Spleen (tissue), 11 donors: ENCODE results near the gene PHLDB2. TPM values are rescaled to one million over a fixed set of nuclear protein-coding genes. Genes with fewer than 3 reads are reported as not detected.

Source experiments
- DNase-seq: peaks from one replicate; pipeline ENCODE4 v3.0.0-alpha.2; 2020
- H3K27ac ChIP-seq, 8 donors: fragments of 200-600 bp; sonication (generic) in 7 of 8; 1 replicate in 4 of 8; 2 replicates in 4 of 8; pipeline versions ENCODE4 v1.5.0 to v1.8.0; 2016 to 2021; ENCODE audit warnings: inconsistent platforms in 4 of 8, mild to moderate bottlenecking in 4 of 8, moderate library complexity in 1 of 8
- H3K27me3 ChIP-seq, 7 donors: fragments of 200-600 bp; sonication (generic) in 6 of 7; replicated peaks in 1 of 7; 1 replicate in 4 of 7; 2 replicates in 3 of 7; pipeline versions ENCODE4 v1.5.0 to v1.8.0; 2016 to 2021; ENCODE audit warnings: inconsistent platforms in 3 of 7, mild to moderate bottlenecking in 1 of 7
- H3K36me3 ChIP-seq, 6 donors: fragments of 200-600 bp; sonication (generic) in 5 of 6; 1 replicate in 4 of 6; 2 replicates in 2 of 6; pipeline versions ENCODE4 v1.5.0 to v1.8.0; 2016 to 2021; ENCODE audit warnings: inconsistent platforms in 2 of 6
- H3K4me1 ChIP-seq, 6 donors: fragments of 200-600 bp; sonication (generic) in 5 of 6; 1 replicate in 3 of 6; 2 replicates in 3 of 6; pipeline versions ENCODE4 v1.5.0 to v1.8.0; 2016 to 2021; ENCODE audit warnings: inconsistent platforms in 3 of 6
- H3K4me3 ChIP-seq, 8 donors: fragments of 200-600 bp; sonication (generic) in 7 of 8; 1 replicate in 4 of 8; 2 replicates in 4 of 8; pipeline versions ENCODE4 v1.5.0 to v1.8.0; 2016 to 2021; ENCODE audit warnings: inconsistent platforms in 4 of 8, mild to moderate bottlenecking in 4 of 8, moderate library complexity in 2 of 8
- H3K9me3 ChIP-seq, 8 donors: fragments of 200-600 bp; sonication (generic) in 7 of 8; 1 replicate in 4 of 8; 2 replicates in 4 of 8; pipeline versions ENCODE4 v1.5.0 to v1.8.0; 2016 to 2021; ENCODE audit warnings: inconsistent platforms in 4 of 8
- CTCF ChIP-seq, 11 experiments: fragments of 200-600 bp in 7 of 11; fragments of 450-650 bp in 4 of 11; sonication (generic) in 4 of 11; IDR thresholded peaks in 8 of 11; conservative IDR thresholded peaks in 3 of 11; 1 replicate in 7 of 11; 2 replicates in 4 of 11; pipeline versions ENCODE4 v1.4.0 to v1.8.0; 2016 to 2021; ENCODE audit warnings: antibody characterized with exemption in 11 of 11, inconsistent platforms in 4 of 11, mild to moderate bottlenecking in 1 of 11
- POLR2A ChIP-seq, 3 donors: fragments of 450-650 bp; IDR thresholded peaks; one replicate each; pipeline ENCODE4 v1.5.1; 2017; ENCODE audit warnings: antibody characterized with exemption in 3 of 3, mild to moderate bottlenecking in 1 of 3
- POLR2AphosphoS5 ChIP-seq, 3 donors: sonication (generic); formaldehyde crosslinking; IDR thresholded peaks; one replicate each; pipeline ENCODE4 v1.5.1; 2017; ENCODE audit warnings: antibody characterized with exemption in 3 of 3
- WGBS, 5 donors: extraction: QIAGEN DNeasy Blood & Tissue Kit in 3 of 5; methylation state at CpG; one replicate each; pipeline versions ENCODE4 v1.1.5 to v1.1.7; 2013 to 2018; 5-methylcytosine and 5-hydroxymethylcytosine counted together
- intact Hi-C: fragments of 100-400 bp; cut with DNase I; formaldehyde crosslinking; loops from one replicate; pipeline ENCODE4 v1.15.0; 2023; ENCODE audit warnings: low total_unique reads
- polyA plus RNA-seq, 3 donors: library from polyadenylated mRNA; stranded (reverse); fragments of 200-250 nt; gene quantifications; one replicate each; pipeline ENCODE4 v1.2.1, GENCODE V29; 2013
- total RNA-seq, 7 donors: library from RNA; depleted of rRNA in 3 of 7; stranded (reverse); fragments of >200 nt in 3 of 7; fragmentation: NEBNext Ultra II Directional in 4 of 7; extraction: Animal tissue kit (Norgen Biotek cat#: 25700) in 4 of 7; gene quantifications; one replicate each; pipeline versions ENCODE4 v1.1.0 to v1.2.1, GENCODE V29; 2016 to 2021
- donor health status: healthy with polysubstance abuse.
- donor health status: DM: no; HTN: no; CAD: no; lungs with moderate emphysema.
- donor health status: DM: no; HTN: no; CAD: no.
- donor health status: Bipolar disorder and iron deficiency.
- donor health status: healthy.
- donor health status: DM: no; HTN: no; CAD: no.
- donor health status: DM: yes; HTN: yes; CAD: no.

PHLDB2 gene
- total and polyA plus RNA-seq, 10 donors: 4.7 to 78.6 (median 42.3) TPM

GRCh38 chr3:111906656-111907055 lies 47.6 kb downstream of the PHLDB2 start:
- intact Hi-C loops: no loop called here
- Histone ChIP-seq H3K27me3 (no peaks in the 10 kb centered on the region), H3K4me3 (no peak overlapping the region), H3K36me3 (no peaks in the 10 kb centered on the region), H3K27ac (no peak overlapping the region), H3K4me1 (peaks cover 0 to 22% (median 16%) of the 10 kb centered on the region in 6 donors), H3K9me3 (no peaks in the 10 kb centered on the region)
- WGBS, 5 donors: 48 to 93% (median 61%) methylated on average over 2 of the region's 2 CpGs
- TF ChIP-seq CTCF (IDR thresholded peaks at IDR 0.05 in 8 of 11, conservative IDR thresholded peaks at IDR 0.05 in 3 of 11) (no peak), POLR2A (IDR thresholded peaks at IDR 0.05) (no peak), POLR2AphosphoS5 (IDR thresholded peaks at IDR 0.05) (no peak)
- DNase-seq: no peak

GRCh38 chr3:111907151-111907550 lies 48.1 kb downstream of the PHLDB2 start:
- intact Hi-C loops: no loop called here
- Histone ChIP-seq H3K9me3 (no peaks in the 10 kb centered on the region), H3K27me3 (no peaks in the 10 kb centered on the region), H3K4me1 (peaks cover 0 to 22% (median 16%) of the 10 kb centered on the region in 6 donors), H3K4me3 (no peak overlapping the region), H3K36me3 (no peaks in the 10 kb centered on the region), H3K27ac (no peak overlapping the region)
- no peak for DNase-seq
- WGBS, 5 donors: 74 to 94% (median 88%) methylated on average over 4 of the region's 4 CpGs
- TF ChIP-seq CTCF (IDR thresholded peaks at IDR 0.05 in 8 of 11, conservative IDR thresholded peaks at IDR 0.05 in 3 of 11) (no peak), POLR2AphosphoS5 (IDR thresholded peaks at IDR 0.05) (no peak), POLR2A (IDR thresholded peaks at IDR 0.05) (no peak)

GRCh38 chr3:111910806-111911205 lies 51.7 kb downstream of the PHLDB2 start:
- Histone ChIP-seq H3K27ac (peak overlapping the region in 3 of 8 donors; percentile 3 to 22 (median 12)), H3K9me3 (no peaks in the 10 kb centered on the region), H3K4me1 (peaks cover 0 to 22% (median 14%) of the 10 kb centered on the region in 6 donors), H3K27me3 (no peaks in the 10 kb centered on the region), H3K4me3 (no peak overlapping the region), H3K36me3 (peaks cover 0 to 25% (median 7%) of the 10 kb centered on the region in 6 donors)
- TF ChIP-seq POLR2AphosphoS5 (IDR thresholded peaks at IDR 0.05) (no peak), CTCF (IDR thresholded peaks at IDR 0.05 in 8 of 11, conservative IDR thresholded peaks at IDR 0.05 in 3 of 11) (no peak), POLR2A (IDR thresholded peaks at IDR 0.05) (no peak)
- intact Hi-C loops: no loop called here
- DNase-seq: no peak
- 9 to 14% (median 12%) methylated on average over 2 of the region's 2 CpGs for WGBS, 5 donors

GRCh38 chr3:111911446-111911845 lies 52.4 kb downstream of the PHLDB2 start:
- WGBS, 5 donors: 76 to 88% (median 80%) methylated on average over 3 of the region's 3 CpGs
- peak overlapping the region in 3 of 8 donors; percentile 3 to 22 (median 12) for H3K27ac ChIP-seq
- intact Hi-C loops: no loop called here

More at GRCh38 chr3:111911446-111911845, 52.4 kb downstream of the PHLDB2 start:
- Histone ChIP-seq H3K36me3 (peaks cover 0 to 32% (median 7%) of the 10 kb centered on the region in 6 donors), H3K27me3 (no peaks in the 10 kb centered on the region), H3K9me3 (no peaks in the 10 kb centered on the region), H3K4me3 (no peak overlapping the region), H3K4me1 (peaks cover 0 to 26% (median 16%) of the 10 kb centered on the region in 6 donors)
- no peak for TF ChIP-seq POLR2AphosphoS5 (IDR thresholded peaks at IDR 0.05)
- no peak for TF ChIP-seq CTCF (IDR thresholded peaks at IDR 0.05 in 8 of 11, conservative IDR thresholded peaks at IDR 0.05 in 3 of 11)
- no peak for TF ChIP-seq POLR2A (IDR thresholded peaks at IDR 0.05)
- DNase-seq: no peak
